GM18519 (cell line): ENCODE results near the gene TYMP.

Source experiments
- ATAC-seq: cut with Tn5 transposase; IDR thresholded peaks from one replicate; pipeline ENCODE4 v1.9.1; 2021; ENCODE audit warnings: mild to moderate bottlenecking, moderate library complexity; ENCODE audit not compliant: unreplicated experiment, low FRiP score

Gene TYMP

GRCh38 chr22:50486561-50487289, 43.1 kb downstream of the TYMP start, which contains the start of gene MIOX:
Gene MIOX (plus strand): TSS chr22:50486859. CDS start chr22:50486898, 39 bp downstream.
- ATAC-seq, result no peak

- no peak for ATAC-seq
Measured at GRCh38 chr22:50485221-50486131, 44.3 kb downstream of the TYMP start.

- ATAC-seq, result no peak
Measured at GRCh38 chr22:50483977-50484853, 45.6 kb downstream of the TYMP start.

GRCh38 chr22:50483556-50483955, 46.3 kb downstream of the TYMP start:
- ATAC-seq, result no peak

GRCh38 chr22:50483106-50483505, 46.7 kb downstream of the TYMP start:
- ATAC-seq, result no peak

- ATAC-seq, result no peak
Measured at GRCh38 chr22:50482107-50483074, 47.4 kb downstream of the TYMP start.

GRCh38 chr22:50481440-50482106, 48.2 kb downstream of the TYMP start, which contains the start of gene ADM2:
Gene ADM2 (plus strand): TSS chr22:50481543. CDS start chr22:50481848, 305 bp downstream.
- no peak for ATAC-seq

GRCh38 chr22:50481045-50481439, 48.8 kb downstream of the TYMP start:
- ATAC-seq, result no peak

GRCh38 chr22:50479721-50480120, 50.1 kb downstream of the TYMP start:
- ATAC-seq, result no peak

GRCh38 chr22:50477923-50478322, 51.9 kb downstream of the TYMP start:
- ATAC-seq, result no peak

- ATAC-seq, result no peak
Measured at GRCh38 chr22:50476868-50477267, 52.9 kb downstream of the TYMP start.
